Left hindlimb (tissue), 1 donor: Measurements from ENCODE around the gene TMEM38B.
A peak's percentile ranks its signal among the peaks of the same experiment; 100 is the strongest.

ENCODE experiments used
- DNase-seq: peaks from one replicate; pipeline ENCODE4 v3.0.0-alpha.2; 2018

The TMEM38B gene

GRCh38 chr9:105694190-105694847 is at the start of gene TMEM38B:
TSS of gene TMEM38B (plus strand) at chr9:105694541. CDS start at chr9:105694661, 120 bp downstream.
- DNase-seq: peak; percentile 86

GRCh38 chr9:105646879-105647594 is 47.3 kb upstream of the TMEM38B start:
- DNase-seq: no peak

DNA sequence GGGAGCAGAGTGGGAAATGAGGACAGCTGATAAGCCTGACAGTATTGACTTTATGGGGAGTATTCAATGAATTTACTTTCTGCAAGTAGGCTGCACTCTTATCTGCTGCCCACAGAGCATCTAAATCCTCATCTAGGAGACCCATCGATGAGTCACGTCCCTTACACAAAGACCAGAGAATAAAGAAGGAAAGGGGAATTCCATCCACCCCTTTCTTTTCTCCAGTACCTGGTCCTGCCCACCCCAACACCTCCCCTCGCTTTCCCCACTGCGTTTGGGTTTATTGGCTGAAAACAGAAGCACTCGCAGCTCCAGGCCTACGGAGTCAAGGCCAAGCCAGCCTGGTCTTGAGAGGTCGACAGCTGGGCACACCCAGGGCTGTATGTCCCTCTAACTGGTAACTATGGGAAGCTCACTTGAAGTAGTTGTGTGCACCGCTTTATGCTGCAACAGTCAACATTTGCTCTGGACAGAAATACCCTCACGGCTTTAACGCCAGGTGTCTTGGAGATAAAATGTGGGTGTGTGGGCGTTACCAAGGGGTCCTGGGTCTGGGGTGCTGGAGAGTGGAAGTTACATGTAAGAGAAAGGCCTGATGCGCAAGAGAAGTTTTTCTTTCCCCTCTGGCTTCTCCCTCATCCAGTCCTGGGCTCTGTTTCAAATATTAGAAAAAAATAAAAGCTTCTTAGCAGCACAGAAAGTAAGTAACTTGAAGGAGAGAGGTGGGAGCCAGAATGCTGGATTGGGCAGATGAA is 46.6 kb upstream of the TMEM38B start:
- DNase-seq: no peak

DNA sequence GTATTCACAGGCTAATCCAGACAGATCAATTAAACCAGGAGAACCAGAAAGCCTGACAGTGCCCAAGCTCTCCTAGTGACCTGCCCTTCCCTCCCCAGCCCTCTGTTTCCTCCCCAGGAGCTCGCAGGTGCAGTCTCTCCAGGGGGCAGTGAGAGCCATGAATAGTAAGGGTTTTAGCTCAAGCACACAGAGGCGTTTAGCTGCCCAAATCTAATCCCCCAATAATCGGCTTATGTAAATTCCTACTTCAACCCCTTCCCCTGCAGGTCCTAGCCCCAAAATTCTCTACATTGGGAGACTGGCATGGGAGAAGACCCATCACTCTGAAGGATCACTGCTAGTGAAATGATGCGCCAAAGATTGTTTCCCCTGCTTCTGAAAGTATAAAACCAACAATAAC is 42.5 kb upstream of the TMEM38B start:
- DNase-seq: no peak

- DNase-seq: no peak
Measured at GRCh38 chr9:105656131-105656921, 38.0 kb upstream of the TMEM38B start.

DNA sequence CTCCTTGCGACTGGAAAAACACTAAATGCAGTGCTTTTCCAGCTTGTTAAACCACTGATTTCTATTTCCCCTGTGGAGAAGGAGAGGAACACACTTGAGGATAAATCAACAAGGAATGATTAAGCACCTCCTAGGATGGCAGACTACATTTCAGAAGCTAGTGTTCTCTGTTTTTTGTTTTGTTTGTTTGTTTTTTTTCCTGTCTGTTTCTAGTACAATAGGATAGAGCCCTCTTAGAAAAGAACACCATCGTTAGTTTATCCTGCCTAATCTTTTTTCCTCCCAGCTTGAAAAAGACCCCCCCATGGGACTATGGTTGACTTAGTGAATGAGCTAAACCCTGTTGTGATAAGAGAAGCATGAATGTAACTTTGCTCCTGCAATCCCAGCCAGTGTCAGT is 36.0 kb upstream of the TMEM38B start:
- DNase-seq: no peak

DNA sequence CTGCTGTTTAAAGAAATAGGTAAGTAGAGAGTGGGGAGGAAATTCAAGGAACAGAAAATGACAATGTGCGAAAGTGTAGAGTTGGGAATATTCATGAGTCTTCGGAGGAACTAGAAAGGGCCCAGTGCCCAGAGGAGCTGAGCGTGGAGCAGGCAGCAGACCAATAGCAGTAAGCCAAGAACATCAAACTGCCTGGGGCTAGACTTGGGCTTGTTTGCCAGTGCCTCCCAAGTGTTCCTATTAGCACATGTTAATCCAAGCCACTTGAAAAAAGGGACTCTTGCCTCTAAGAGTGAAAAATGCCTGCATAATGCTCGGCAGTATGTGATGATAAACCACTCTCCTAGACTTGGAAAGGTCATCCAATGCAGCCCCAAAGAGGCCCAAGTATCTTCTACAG is 33.3 kb upstream of the TMEM38B start:
- no peak for DNase-seq

DNA sequence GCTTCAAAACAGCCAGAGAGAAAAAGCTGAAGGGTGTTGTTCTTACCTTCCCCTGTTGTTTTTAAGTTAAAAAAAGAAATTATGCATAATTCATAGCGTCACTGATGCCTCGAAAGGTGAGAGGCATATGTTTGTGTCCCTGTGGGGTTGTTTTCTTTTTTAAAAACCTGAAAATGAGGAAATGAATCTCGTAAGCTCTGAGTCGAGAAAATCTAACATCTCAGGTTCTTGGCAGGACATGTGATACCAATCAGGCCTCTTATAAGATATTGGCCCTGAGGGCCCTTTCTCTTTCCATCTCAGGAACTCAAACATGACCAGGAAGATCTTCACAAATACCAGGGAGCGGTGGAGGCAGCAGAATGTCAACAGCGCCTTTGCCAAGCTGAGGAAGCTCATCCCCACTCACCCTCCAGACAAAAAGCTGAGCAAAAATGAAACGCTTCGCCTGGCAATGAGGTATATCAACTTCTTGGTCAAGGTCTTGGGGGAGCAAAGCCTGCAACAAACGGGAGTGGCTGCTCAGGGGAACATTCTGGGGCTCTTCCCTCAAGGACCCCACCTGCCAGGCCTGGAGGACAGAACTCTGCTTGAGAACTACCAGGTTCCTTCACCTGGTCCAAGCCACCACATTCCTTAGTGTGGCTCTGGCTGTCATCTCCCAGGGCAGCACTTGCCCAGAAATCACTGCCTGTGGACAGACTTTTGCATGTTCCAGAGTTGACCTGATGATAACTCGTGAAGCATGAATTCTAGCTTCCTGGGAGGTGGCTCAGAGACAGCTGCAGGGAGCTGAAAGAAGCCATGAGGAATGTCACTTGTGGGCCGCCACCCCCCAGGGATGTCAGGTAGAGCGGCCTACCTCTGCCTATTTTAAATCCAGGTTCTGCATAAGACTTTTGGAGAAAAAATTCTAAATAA is 31.9 kb upstream of the TMEM38B start, which contains the start of gene TAL2:
TAL2 (plus strand) TSS at position 274 of the 921 bp plus-strand sequence; CDS start at position 314, 40 bp downstream.
- DNase-seq: no peak

DNA sequence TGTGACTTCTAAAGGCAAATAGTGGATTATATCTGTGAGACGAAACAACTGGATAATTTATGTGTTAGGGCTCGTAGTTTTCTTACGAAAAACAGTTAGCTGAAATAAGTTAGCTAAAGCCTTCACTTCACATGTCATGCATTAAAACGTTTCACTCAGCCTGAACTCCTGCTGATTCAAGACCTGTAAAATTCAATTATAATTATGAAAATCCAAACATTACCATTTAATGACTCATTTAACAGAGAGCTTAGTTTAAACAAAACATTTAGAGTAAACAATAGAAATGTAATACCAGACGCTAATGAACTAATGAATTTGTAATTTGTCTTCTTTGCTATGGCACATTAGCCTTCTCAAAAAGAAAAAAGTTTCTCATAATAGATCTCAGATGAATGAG is 30.4 kb upstream of the TMEM38B start:
- DNase-seq: no peak

- DNase-seq: no peak
Measured at GRCh38 chr9:105667867-105668266, 26.5 kb upstream of the TMEM38B start.

- no peak for DNase-seq
Measured at GRCh38 chr9:105670315-105670714, 24.0 kb upstream of the TMEM38B start.

GRCh38 chr9:105670775-105671174 is 23.6 kb upstream of the TMEM38B start:
- no peak for DNase-seq

DNA sequence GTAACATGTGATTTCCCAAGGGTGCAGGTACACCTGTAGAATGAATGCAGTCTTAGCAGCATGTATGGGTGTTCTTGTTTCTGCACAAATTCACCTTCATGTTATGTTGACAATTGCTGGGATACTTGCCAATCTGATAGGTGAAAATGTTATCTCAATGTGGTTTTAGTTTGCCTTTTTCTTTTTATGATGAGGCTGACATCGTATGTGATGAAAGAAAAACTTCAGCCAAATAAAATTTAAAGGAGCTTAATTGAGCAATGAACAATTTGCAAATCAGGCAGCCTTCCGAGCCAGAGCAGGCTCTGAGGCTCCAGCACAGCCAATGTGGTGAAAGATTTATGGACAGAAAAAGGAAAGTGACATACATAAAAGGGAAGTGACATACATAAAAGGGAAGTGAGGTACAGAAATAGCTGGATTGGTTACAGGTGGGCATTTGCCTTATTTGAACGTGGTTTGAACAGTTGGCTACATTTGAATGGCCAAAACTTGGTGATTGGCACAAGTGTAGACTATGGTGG is 21.6 kb upstream of the TMEM38B start:
- no peak for DNase-seq

GRCh38 chr9:105673850-105674387 is 20.4 kb upstream of the TMEM38B start:
- DNase-seq: no peak

- DNase-seq: no peak
Measured at GRCh38 chr9:105676351-105676923, 17.9 kb upstream of the TMEM38B start.

DNA sequence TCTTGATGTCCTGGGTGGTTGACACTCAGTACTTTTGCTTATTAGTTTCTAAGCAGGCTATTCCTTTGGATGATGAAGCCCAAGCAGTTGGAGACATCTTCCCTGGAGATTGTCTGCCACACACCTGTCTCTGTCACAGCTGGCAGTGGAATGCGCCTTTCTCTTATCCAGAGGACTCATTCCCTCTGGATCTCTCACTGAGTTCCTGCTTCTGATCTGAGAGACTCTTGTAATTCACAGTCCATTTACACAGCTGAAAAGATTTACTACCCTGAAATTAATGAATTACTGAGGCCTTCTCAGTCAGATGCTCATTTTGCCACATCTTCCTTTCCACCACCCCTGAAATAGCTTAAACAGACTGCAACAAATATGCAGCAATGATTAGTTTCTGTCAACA is 16.2 kb upstream of the TMEM38B start:
- DNase-seq: no peak

DNA sequence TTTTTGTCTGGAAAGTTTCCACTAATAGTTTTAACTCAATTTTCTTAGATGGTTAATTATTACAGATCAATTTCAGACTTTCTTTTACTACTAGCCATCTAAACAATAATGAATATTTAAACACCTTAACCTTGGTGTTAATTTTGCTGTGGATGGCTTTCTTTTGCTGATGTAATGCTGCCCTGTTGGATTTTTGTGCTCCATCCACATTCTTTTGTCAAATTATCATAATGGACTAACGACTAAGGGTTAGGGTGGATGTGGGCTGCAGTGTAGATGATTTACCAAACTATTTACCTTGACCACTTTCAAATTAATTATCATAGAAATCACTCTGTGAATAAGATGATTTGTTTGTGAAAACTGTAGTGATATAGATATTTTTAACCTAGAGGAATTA is 15.6 kb upstream of the TMEM38B start:
- no peak for DNase-seq

- DNase-seq: no peak
Measured at GRCh38 chr9:105679257-105680022, 14.9 kb upstream of the TMEM38B start.

DNA sequence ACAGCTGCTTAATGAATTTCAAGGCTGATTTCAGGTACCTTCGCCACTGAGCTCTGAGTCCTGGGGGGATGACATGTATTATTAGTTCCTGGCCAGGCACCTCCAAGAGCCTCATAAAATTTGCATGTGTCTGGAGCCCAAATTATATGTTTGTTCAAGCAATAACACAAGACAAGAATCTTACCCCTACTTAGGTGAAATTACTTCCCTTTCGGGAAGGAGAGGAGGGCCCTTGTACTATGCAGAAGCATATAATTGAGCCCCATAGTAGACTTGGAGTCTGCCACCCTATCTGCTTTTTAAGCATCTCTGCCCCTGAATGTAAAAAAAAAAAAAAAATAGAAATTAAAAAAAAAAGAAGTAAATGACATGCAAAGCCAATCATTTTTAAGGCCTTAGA is 13.0 kb upstream of the TMEM38B start:
- DNase-seq: no peak

GRCh38 chr9:105681724-105682123 is 12.6 kb upstream of the TMEM38B start:
- DNase-seq: no peak
